AG04449 (cell line): ENCODE results near the gene RAB36.
"Not testable (repeated sequence)": the region's sequence is repeated elsewhere in the genome, so short reads cannot be mapped to it uniquely, and the experiment has no call there.

Experiments used
- CTCF ChIA-PET: fragments of 350-600 bp; formaldehyde crosslinking; extraction: SDS; loops from one replicate; lab custom pipeline; 2021; ENCODE audit warnings: antibody characterized with exemption; lab: Yijun Ruan, JAX
- POLR2A ChIA-PET: fragments of 400-600, 350-600 bp; formaldehyde crosslinking; extraction: SDS; loops from one replicate; lab custom pipeline; 2020; ENCODE audit warnings: antibody characterized with exemption, inconsistent platforms; lab: Yijun Ruan, JAX
- DNase-seq: peaks from one replicate; pipeline ENCODE4 v3.0.0-alpha.2; 2010; ENCODE audit warnings: low read depth, low spot score
- H3K4me3 ChIP-seq: 2 replicates; pipeline ENCODE4 v1.5.1; 2011; ENCODE audit warnings: low read depth, mild to moderate bottlenecking, control low read depth, low read length
- TF ChIP-seq, protein P1 (sequence below): IDR thresholded peaks from one replicate; pipeline ENCODE4 v1.5.1; 2011; ENCODE audit warnings: mild to moderate bottlenecking, moderate library complexity, low read length, control low read depth, inconsistent platforms; ENCODE audit not compliant: insufficient read depth; ENCODE audit errors: missing control alignments

Gene RAB36

DNA sequence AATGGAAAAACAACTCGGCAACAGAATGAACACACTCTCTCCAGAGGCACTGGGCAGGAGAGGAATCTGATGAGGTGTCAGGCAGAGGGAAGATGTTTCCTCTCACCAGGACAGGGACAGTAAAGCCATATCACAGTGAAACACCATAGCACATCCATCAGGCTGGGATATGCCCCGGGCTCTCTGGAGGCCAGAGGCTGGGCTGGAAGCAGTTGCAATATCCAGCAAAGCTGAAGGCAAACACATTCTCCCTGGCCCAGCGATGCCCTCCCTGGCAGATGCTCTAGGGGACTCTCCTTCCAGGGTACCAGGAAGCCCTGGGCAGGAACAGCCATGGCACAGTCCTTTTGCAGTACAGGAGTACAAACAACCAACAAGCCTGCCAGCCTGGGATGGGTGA lies 14.6 kb upstream of the RAB36 start:
- no peak overlapping the region for H3K4me3 ChIP-seq
- DNase-seq: no peak
- ChIA-PET CTCF (interaction anchor here (1.1 to 27.3 kb wide), 3 partner anchors 9 to 173 kb away, joined by 3 to 800 read pairs (median 29); partner anchors contain the start of gene RSPH14), POLR2A (no interaction called here)
- TF ChIP-seq, protein P1, sequence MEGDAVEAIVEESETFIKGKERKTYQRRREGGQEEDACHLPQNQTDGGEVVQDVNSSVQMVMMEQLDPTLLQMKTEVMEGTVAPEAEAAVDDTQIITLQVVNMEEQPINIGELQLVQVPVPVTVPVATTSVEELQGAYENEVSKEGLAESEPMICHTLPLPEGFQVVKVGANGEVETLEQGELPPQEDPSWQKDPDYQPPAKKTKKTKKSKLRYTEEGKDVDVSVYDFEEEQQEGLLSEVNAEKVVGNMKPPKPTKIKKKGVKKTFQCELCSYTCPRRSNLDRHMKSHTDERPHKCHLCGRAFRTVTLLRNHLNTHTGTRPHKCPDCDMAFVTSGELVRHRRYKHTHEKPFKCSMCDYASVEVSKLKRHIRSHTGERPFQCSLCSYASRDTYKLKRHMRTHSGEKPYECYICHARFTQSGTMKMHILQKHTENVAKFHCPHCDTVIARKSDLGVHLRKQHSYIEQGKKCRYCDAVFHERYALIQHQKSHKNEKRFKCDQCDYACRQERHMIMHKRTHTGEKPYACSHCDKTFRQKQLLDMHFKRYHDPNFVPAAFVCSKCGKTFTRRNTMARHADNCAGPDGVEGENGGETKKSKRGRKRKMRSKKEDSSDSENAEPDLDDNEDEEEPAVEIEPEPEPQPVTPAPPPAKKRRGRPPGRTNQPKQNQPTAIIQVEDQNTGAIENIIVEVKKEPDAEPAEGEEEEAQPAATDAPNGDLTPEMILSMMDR: no peak

DNA sequence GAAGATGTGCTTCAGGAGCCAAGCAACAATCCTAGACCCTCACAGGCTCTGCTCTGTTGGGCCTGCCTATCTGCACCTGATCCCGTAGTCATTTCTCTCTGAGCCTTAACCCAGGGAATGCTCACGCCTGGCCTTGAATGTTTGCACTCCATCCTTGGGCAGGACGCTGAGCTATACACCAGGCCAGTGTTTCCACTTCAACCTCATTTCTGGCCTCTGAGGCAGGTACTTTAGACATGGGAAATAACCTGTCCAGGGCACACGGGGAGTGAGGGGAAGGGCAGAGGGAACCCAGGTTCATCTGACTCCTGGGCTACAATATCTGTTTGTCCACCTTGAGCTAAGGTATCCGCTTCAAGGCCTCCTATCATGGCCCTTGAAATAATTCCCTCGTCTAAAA lies 13.3 kb upstream of the RAB36 start:
- ChIA-PET POLR2A (no interaction called here), CTCF (interaction anchor here (1.0 to 27.3 kb wide), 7 partner anchors 11 to 323 kb away, joined by 3 to 800 read pairs (median 4); partner anchors contain the start of gene RAB36)
- H3K4me3 ChIP-seq: no peak overlapping the region
- DNase-seq: no peak
- TF ChIP-seq, protein P1: no peak

DNA sequence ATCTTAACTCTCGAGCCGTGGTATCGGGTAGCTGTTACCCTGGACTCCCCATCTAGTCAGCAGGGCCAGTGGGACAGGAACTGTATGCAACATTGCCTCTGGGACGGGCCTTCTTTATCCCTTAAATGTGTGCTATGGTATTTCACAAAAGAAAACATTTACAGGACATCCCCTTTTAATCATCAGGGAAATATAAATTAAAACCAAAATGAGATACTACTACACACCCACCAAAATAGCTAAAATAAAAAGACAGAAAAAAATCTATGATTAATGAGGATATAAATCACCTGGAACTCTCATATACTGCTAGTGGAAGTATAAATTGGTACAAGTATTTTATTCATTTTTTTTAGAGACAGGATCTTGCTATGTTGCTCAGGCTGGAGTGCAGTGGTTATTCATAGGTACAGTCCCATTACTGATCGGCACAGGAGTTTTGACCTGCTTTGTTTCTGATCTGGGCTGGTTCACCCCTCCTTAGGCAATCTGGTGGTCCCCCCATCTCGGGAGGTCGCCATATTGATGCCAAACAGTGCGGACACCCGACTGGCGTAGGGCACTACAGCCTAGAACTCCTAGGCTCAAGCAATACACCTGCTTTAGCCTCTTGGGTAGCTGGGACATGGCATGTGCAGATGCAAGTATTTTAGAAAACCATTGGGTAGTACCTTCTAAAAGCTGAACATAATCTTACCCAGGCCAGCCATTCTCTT lies 12.7 kb upstream of the RAB36 start:
- POLR2A ChIA-PET: no interaction called here
- TF ChIP-seq, protein P1: no peak
- no peak overlapping the region for H3K4me3 ChIP-seq
- CTCF ChIA-PET: interaction anchor here (1.0 to 27.3 kb wide), 9 partner anchors 9 to 323 kb away, joined by 3 to 800 read pairs (median 4); partner anchors contain the start of gene RAB36
- no peak for DNase-seq

DNA sequence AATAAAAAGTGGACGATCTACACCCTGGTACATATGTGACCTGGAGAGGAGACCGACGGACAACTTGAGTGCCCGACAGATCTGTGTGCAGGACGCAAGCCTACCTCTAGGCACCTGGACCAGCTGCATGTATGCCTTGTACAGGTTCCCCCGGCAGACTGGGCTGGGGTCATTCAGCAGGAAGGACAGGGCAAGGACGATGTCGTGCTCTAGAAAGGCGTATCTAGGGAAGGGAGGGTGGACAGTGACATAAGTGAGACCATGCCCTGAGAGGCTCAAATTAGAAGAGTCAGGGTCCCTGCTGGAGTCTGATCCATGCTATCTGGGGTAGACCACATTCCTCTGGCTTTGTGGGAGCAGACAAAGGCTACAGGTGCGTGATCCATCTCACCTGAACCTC lies 11.4 kb upstream of the RAB36 start:
- ChIA-PET CTCF (interaction anchor here (1.7 to 27.3 kb wide), 2 partner anchors 148 to 176 kb away, joined by 4 to 800 read pairs; no protein-coding TSS in a partner anchor), POLR2A (no interaction called here)
- no peak overlapping the region for H3K4me3 ChIP-seq
- DNase-seq: no peak
- TF ChIP-seq, protein P1: no peak

DNA sequence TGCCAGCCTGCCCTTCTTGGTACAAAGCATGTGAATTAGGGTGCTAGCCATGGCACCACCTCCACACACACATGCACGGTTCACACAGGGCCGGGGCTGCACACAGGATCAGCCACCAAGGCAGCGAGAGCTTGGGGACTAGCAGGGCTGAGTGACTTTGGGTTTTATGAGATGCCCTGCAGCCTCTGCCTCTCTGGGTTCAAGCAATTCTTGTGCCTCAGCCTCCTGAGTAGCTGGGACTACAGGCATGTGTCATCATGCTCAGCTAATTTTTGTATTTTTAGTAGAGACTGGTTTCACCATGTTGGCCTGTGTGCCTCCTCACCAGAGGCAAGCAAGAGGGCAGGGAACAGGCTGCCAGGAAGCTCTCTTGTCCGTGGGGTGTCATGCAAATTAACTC lies 8.3 kb upstream of the RAB36 start:
- CTCF ChIA-PET: interaction anchor here (0.6 to 27.3 kb wide), 4 partner anchors 9 to 179 kb away, joined by 3 to 800 read pairs (median 3); no protein-coding TSS in a partner anchor
- H3K4me3 ChIP-seq, POLR2A ChIA-PET: not testable (repeated sequence)

DNA sequence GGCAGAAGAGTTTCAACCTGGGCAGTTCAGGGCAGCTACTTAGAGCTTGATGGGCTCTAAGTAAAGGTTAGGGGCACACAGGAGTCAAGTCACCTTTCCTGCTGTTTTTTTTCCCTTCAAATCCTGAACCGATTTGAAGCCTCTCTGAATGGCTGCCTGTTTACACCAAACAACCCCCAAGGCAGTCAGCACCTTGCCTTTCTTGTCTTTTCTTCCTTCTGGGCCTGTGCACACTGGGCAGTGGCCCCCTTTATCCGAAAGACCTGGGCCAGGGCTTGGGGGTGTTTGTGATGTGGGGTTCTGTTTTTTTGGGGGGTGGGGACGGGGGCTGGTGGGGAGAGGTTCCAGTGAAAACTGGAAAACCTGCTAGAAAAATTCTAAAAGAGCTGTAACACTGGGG lies 7.8 kb upstream of the RAB36 start:
- POLR2A ChIA-PET: no interaction called here
- no peak for DNase-seq
- TF ChIP-seq, protein P1: no peak
- CTCF ChIA-PET: interaction anchor here (0.6 to 27.3 kb wide), 6 partner anchors 9 to 193 kb away, joined by 3 to 800 read pairs (median 3); no protein-coding TSS in a partner anchor
- no peak overlapping the region for H3K4me3 ChIP-seq

More for the DNA sequence above, 8.3 kb upstream of the RAB36 start:
- not testable (repeated sequence) for DNase-seq
